ENCODE measurements around the gene PRICKLE2. TPM values are rescaled to one million over a fixed set of nuclear protein-coding genes. Genes with fewer than 3 reads are reported as not detected.

The PRICKLE2 gene
- total and polyA plus RNA-seq, 2 experiments from 2014 or later = 1.1 to 12.5 TPM

GRCh38 chr3:64255741-64256340 lies 30.6 kb upstream of the PRICKLE2 start (continued):
- TF ChIP-seq ZNF462 (CRISPR knock-in tag; IDR thresholded peaks at IDR 0.05) (no peak), NANOG (IDR thresholded peaks at IDR 0.05; ENCODE audit: borderline replicate concordance) (no peak), ZNF114 (CRISPR knock-in tag; IDR thresholded peaks at IDR 0.05) (no peak), CREB1 (CRISPR knock-in tag; IDR thresholded peaks at IDR 0.05; ENCODE audit: low read depth) (no peak), POLR2AphosphoS5 (IDR thresholded peaks at IDR 0.05; ENCODE audit: low read depth) (no peak), STAT1 (IDR thresholded peaks at IDR 0.05; ENCODE audit: unreplicated experiment) (no peak), REST (IDR thresholded peaks at IDR 0.05; ENCODE audit: unreplicated experiment) (no peak), JUNB (IDR thresholded peaks at IDR 0.05; ENCODE audit: unreplicated experiment) (no peak)

Measured in GM23338 (cell line).